ENCODE results near the gene CTSH.
"Not testable (repeated sequence)": the region's sequence is repeated elsewhere in the genome, so short reads cannot be mapped to it uniquely, and the experiment has no call there.

CTSH gene

DNA sequence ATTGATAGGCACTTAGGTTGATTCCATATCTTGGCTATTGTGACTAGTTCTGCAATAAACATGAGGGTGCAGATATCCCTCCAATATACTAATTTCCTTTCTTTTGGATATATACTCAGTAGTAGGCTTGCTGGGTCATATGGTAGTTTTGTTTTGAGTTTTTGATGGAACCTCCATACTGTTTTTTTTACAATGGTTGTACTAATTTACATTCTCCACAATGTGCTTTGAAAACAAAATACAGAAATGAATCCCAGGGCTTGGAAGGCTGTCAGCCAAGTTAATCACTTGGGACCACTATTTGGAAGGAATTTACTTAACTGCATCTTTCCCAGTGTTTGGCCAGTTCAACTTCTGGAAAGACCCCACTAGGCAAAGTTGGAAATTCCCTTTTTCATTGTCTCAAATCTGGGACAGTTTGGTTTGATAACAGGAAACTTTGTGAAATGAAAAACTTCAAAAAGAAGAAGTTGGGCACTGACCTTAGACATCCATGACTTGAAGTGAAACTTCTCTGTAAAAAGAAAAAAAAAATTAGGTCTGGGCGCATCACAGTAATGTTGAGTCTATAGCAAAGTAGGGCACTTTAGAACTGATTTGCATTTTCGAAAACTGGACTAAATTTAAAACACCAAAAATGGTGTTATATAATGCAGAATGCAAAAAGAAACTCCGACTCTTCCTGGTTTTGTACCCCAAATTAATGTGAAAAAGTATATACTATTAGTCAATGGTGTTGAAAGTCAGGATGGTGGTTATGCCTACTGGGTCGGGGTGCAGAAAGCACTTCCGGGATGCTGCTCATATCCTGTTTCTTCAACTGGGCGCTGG, 6.0 kb downstream of the CTSH start:
- no peak for DNase-seq

DNA sequence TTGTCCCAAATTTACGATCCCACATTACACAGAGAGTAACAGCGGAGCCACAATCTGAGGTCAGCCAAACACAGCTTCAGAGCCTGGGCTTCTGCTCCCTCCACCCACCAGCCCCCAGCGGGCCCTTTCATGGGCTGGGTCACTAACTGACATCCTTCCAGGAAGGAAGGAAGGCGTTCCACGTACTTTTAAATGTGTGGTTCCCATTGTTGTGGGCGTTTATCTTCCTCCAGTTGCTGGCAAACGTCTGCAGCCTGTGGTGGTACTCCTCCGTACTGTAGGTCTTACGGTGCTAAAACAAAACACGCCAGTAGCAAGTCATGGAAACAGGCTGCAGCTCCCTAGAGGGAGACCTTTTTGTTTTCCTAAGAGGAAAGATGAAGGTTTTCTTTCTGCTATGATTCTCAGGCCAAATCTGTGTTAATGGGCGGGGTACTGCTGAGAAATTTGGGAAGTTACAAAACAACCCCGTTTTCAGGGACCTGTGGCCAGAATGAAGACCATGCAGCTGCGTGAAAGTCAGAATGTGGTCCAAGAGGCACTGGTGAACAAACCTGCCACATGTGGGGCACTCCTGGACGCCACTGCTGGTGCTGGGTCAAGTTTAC, 7.6 kb downstream of the CTSH start:
- DNase-seq = no peak

DNA sequence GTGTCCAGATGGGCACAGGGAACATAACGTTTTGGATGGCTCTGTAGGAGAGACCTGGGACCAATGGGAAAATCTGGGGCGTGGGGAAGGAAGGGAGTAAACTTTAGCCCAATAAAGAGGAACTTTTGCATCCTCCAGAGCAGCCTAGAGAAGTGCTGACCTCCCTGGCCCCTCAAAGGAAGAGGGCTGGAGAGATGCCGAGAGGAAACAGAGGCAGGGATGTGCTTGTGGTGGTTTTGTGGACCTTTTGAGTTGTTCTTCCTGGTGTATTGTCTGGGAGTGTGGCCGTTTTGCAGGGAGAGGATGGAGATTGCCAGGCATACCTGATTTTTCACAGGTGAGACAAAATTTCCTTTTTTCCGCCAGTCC, 10.2 kb downstream of the CTSH start:
- DNase-seq = no peak

DNA sequence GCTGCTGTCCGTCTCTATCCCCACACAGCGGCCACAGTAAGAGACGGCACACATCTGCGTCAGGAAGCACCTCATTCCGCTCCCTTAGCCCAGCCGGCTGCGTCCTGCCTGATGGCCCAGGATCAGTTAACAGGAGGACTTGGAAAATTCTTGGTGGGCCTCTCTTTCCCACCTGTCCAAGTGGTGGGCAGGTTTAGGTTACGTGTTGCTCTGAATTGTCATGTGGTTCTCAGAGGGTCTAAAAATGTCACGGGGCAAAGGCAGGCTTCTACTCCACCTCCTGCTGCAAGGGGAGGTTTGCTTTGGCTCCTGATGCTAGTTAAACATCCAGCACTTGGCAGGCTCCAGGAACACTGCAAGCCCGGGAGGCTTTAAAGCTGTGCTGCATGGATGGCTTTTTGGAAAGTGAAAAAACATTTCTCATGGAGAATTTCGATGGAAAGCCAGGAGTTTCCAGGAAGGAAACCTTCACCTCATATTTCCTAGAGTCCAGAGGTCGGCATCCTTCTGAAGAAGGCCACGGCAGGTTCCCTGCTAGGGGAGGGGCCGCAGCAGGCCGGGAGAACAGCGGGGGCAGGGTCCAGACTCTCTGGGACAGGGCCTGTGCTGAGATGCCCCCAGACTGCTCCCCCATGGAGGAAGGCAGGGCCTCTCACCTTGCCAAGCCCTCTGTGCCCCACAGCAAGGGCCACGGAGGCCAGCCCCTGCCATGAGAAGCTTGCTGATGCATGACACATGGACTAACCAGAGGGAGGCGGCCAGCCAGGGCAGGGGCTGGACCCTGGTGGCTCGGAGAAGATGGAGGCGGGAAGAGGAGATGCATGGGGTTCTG, 10.8 kb downstream of the CTSH start:
- no peak for DNase-seq

DNA sequence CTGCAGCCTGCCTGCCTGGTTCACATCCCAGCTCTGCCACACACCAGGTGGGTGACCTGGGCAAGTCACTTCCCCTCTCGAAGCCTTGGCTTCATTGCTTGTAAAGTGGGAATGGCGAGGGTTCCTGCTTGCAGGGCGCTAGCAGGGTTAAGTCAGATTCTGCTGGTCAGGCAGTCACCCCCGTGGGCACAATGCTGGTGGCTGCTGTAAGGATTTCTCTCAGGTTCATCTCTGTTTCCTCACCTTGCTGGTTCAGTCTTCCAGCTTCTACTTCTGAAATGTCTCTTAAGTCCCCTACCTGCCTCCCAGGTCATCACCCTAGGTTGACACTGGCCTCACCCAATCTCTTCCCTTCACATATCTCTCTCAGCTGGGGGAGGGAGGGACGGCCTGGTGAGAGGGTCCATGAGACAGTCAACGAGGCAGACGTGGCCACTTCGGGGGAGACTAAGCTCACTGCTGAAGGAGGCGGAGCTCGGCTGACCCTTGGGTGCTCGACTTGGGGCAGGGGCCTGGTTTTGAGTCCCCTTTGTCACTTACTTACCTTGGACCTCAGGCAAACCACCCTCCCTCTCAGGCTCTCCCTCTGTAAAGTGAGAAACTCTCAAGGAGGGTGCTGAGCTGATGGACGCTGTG, 11.5 kb downstream of the CTSH start:
- no peak for DNase-seq

DNA sequence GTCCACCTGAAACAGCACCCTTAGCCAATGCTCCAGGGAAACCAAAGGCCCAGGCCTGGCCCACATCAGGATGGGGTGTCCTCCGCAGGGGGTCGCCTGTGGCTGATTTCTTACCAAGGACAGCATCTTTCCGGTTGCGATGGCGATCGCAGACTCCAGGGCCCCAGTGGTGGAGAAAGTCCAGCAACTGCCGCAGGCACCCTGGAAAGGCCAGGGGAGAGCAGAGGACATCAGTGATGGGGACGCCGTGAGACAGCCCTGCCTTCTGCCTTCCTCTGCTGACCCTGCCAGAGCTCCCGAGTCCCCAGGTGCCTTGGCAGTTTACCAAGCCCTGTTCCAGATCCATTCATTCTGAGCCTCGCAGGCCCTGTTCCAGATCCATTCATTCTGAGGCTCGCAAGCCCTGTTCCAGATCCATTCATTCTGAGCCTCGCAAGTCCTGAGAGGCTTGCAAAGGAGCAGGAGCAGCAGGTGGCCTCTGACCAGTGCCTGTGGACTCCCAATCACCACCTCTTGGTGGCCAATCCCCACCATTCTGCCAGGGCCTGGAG, 12.5 kb downstream of the CTSH start:
- DNase-seq = no peak

DNA sequence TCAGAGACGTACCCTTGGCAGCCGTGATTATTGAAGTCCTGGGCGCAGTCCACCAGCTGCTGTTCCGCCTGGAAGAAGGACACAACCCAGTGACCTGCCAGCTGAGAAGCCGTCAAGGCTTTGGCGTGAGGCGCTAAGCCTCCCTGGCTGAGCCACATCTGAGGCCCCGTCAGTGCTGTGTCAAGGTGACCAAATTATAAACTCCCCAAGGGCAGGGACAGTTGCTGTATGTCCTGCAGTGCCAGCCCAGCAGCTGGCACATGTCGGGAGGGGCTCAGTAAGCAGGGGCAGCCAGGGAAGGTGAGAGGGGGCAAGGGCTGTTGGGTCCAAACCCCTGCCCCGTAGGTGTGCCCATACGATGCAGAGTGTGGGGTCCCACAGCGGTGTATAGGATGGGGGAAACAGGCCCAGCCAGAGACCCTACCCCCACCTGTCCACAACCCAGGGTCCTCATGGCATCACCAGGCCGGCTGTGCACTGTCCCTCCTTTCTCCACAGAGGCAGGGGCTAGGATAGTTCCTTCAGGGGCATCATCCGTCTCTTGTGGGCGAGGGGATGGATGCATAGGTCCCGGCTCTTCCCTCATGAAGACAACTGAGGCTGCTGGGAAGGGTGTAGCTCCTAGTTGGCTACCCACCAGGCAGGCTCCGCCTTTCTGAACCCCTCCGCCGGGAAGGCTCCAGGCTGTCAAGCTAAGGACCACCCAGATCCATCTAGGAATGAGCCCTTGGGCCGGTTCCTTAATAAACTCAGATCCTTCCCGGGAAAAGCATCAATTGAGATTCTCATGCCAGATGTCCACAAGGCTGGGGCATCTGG, 13.2 kb downstream of the CTSH start:
- DNase-seq = no peak

DNA sequence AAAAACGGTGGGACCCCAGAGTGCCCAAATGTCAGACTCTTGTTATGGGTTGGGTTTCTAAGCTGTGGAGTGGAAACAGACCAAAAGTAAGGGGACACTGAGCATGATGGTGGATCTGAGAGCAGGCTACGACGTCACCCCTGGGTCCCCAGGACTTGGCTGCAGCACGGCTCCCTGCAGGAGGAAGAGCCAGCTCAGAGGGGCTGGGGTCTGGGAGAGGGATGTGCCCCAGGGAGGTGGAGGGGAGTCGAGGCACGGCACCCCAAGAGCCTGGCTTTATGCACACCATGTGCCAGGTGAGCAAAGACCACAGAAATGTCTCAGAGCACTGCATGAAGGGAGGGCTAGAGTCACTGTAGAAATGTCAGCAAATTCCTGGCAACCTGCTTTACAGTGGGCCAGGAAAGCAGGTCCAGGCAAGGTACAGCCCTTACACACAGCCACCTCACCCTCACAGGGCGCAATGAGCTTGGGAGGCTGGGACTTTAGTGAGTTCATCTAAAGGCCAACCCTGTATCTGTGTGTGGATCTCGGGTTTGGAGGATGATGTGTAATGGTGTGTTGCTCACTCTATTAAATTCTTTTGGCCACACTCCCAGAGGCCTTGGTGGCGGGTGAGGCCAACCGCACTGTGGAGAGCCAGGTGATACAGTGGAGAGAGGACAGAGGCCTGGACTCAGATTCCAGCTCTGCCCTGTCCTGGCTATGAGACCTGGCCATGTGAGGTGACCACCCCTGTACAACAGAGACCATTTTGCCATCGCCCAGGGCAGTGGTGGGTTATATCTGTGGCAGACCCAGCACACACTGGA, 14.1 kb downstream of the CTSH start:
- no peak for DNase-seq

DNA sequence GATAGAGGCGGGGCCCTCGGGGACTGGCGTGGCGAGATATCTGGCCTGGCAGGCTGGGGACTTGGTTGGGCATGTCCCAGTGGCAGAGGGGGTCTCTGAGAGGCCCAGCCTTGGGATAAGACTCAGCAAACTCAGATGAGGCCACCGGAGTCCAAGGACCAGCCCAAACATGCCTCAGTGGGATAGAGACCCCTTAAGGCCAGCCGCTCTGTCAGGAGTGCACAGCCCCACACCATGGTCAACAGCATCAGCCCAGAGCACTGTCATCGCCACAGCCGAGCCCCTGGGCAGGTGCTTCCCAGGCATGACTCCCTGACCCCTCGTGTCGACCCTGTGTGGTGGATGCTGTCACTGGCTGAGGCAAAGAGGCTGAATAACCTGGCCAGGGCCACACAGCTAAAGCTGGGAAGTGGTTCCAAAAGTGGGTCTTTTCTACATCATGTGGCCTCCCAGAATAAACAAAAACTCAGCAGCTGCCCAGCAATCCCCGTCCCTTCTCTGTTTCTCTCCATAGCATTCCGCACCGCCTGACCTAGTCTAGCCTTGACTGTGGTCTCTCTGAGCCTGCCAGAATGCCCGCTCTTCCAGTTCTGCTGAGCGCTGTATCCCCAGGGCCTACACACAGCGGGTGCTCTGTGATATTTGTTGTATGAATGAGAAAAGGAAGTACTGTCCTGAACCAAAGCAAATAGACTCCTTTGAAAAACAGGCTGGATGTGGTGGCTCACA, 15.1 kb downstream of the CTSH start:
- peak in 1 of 3 experiments; percentile 11 for DNase-seq

DNA sequence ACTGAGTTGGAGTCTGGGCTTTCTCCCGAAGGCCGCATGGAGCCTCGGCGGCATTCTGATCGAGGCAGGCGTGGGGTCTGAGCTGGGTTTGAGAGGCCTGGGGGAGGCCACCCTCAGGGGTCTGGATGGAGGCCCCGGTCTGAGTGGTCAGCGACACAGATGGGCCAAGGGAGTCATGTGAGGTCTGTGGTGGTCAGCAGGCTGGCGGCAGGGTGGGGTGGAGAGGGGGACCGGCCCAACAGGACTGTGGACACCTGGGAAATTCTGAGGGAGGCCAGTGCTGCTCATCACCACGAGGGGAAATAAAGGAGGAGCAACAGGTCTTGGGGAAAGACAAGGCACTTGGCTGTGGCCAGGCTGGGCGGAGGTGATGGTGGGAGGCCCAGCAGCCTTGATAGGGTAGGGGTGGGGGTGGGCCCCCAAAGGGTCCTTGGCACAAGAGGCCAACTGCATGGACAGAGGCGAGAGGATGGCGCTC, 16.2 kb downstream of the CTSH start:
- no peak for DNase-seq

DNA sequence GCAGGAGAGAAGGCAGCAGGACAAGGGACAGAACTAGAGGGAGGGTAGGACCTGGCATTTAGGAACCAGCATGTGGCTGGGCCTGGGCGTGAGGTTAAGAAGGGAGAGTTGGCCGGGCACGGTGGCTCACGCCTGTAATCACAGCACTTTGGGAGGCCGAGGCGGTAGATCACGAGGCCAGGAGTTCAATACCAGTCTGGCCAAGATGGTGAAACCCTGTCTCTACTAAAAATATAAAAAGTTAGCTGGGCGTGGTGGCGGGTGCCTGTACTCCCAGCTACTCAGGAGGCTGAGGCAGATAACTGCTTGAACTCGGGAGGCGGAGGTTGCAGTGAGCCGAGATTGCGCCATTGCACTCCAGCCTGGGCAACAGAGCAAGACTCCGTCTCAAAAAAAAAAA, 16.7 kb downstream of the CTSH start:
- not testable (repeated sequence) for DNase-seq

DNA sequence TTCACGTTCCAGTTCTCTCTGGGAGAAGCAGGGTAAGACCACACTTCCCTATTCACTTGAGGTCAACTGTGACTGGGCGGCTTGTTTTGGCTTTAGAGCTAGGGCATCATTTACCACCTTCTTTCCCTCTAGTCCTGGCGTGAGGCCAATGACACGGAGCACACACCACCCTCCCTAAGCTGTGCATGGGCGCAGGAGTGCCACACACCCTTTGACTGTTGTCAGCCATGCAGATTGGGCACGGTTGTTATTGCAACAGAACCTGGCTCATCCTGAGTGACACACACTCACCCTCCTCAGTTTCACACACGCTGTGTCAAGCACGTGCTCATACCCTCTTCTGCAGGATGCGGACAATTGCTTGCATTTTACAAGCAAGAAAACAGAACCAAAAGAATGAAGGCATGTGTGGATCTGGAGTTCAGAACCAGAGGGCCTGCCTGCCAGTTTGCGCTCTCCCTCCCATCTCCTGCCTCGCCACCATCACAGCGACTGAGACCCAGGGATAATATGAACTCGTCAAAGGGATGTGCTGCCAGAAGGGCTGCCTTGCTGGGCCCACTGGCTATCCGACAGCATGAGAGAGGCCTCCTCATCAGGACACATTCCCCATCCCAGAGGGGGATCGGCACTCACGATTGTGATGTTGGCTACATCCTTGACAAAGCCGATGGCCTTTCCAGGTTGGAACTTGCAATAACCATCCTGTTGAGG, 17.6 kb downstream of the CTSH start:
- DNase-seq = no peak

DNA sequence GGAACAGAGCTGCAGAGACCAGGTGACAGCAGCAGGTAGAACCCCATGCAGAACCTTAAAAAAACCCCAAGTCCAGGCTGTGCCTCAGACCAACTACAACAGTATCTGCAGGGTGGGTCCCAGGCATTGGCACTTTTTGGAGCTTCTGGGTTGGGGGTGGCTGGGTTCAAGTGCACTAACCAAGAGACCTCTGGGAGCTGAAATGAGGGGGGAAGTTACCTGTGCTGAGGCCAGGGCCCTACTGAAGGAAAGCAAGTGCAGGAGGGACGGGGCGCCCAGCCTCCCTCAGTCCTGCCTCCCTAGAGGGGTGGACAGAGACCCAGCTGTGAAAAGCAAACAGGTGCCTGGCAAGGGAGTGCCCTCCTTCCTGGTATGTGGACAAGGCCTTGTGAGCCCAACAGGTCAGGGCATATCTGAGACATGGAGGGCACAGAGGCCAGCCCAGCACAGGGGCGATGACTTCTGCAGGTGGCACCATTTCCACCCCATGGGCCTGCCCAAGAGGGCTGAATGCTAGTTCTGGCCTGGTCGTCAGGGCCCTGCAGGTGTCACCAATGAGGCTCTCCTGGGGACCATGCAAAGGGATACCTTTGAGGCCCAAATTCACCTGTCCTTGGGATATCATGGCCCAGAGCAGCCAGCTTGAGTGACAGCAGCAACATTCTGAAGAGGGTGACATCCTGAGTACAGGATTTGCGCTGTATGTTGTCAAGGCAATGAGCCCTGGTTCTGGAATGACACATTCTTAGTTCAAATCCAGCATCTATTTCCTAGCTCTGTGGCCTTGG, 18.7 kb downstream of the CTSH start:
- DNase-seq = no peak

DNA sequence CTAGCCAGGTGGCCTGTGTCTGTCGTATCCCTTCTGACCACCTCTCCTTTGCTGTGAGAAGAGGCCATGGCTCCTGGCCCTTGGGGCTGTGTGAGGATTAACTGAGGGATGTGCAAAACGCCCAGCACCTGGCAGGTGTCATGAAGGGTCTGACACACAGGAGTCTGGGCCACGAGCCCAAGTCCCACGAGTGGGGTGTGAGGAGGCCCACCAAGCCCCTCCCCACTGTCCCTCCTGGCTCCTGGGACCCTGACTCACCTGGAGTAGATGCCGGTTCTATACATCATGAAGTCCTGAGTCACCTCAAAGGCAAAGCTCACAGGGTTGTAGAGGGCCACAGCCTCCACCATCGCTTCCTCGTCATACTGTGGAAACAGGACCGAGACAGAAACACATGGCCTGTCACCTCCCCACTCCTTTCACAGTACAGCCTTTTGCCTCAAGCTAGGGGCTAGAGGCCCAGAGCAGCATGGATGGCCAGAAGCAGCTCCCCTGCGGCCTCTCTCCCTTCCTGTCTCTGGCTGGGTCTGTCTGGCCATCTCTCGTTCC, 19.7 kb downstream of the CTSH start:
- DNase-seq = no peak

DNA sequence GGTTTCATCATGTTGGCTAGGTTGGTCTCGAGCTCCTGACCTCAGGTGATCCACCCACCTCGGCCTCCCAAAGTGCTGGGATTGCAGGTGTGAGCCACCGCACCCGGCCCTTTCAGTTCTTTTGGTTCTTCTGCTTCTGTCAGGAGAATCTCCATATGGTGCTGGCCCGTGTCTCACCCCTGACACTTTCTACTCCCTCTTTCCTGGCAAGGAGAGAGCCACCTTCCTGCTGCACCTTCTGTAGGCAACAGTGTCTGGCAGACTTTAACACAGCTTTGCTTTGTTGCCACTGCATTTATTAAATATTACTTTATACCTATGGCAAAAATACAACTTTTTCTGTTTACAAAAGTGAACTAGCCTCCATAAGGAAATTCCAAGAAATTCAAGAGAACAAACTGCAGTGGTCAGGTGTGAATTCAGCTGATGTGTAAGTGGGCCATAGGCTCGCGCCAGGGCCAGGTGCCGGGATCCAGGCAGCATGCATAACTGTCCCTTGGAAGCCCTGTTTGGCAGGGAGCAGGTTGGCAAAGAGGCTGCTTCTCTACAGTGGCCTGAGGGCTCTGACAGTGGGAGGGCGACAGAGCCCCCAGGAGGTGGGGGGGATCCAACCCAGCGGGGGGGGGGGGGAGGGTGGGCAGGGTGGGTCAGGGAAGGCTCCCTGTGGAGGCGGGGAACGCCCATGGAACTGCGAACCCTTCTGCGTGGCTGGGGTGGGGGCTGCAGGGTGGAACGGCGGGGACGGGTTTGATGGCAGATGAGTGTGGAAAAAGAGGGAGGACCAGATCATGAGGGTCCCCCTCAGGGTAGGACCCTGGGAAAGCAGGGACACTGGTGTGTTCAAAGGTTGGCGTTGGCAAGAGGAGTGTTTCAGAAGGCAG, 21.1 kb downstream of the CTSH start:
- no peak for DNase-seq

DNA sequence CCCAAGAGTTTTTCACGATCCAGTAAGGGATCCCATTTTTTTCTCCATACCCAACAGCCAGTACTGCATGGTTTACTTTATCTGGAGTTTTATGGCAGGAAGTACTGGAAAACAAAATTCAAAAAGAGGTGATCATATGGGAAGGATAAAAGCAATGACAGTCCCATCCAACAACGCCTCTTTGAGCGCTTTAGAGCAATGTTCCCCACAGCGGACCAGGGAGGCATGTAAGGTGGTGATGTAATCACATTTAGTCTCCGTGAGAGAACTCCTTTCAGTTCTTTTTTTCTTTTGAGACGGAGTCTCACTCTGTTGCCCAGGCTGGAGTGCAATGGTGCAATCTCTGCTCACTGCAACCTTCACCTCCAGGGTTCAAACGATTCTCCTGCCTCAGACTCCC, 21.8 kb downstream of the CTSH start:
- no peak for DNase-seq

DNA sequence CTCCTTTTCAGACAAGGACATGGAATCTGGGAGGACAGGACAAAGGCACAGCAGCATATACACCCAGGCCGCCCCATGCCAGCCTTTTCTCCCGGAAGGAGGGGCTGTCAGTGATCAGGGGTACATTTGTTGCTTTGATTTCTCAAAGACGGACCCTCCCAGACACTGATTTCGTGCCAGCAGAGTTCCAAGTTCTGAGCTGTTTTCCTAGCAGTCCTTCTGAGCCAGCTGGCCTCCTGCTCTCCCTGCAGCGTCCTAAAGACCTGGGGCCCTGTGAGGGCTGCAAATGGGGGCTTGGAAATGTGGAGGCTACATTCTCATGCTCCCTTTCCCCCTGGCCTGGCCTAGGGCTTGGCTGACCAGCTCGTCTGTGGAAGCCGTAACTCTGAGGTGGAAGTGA, 22.3 kb downstream of the CTSH start:
- DNase-seq = no peak
